Uterus (tissue), 4 donors: ENCODE results near the gene CDKAL1. TPM values are rescaled to one million over a fixed set of nuclear protein-coding genes. Genes with fewer than 3 reads are reported as not detected.

ENCODE experiments used
- DNase-seq, 2 donors: peaks; one replicate each; pipeline ENCODE4 v3.0.0-alpha.2; 2019 to 2020
- H3K27ac ChIP-seq, 2 donors: fragments of 200-600 bp; sonication (generic); 1 replicate in 1 of 2; 2 replicates in 1 of 2; pipeline ENCODE4 v1.5.1; 2016 to 2018
- H3K27me3 ChIP-seq, 2 donors: fragments of 200-600 bp; sonication (generic); one replicate each; pipeline ENCODE4 v1.5.1; 2018 to 2019; ENCODE audit warnings: control low read depth in 1 of 2
- H3K36me3 ChIP-seq, 2 donors: fragments of 200-600 bp; sonication (generic); one replicate each; pipeline ENCODE4 v1.5.1; 2019; ENCODE audit warnings: control low read depth in 1 of 2
- H3K4me1 ChIP-seq, 2 donors: fragments of 200-600 bp; sonication (generic); one replicate each; pipeline ENCODE4 v1.5.1; 2018 to 2019; ENCODE audit warnings: control low read depth in 1 of 2
- H3K4me3 ChIP-seq, 2 donors: fragments of 200-600 bp; sonication (generic); 1 replicate in 1 of 2; 2 replicates in 1 of 2; pipeline ENCODE4 v1.5.1; 2018 to 2019; ENCODE audit warnings: mild to moderate bottlenecking in 1 of 2
- H3K9me3 ChIP-seq, 2 donors: fragments of 200-600 bp; sonication (generic); one replicate each; pipeline ENCODE4 v1.5.1; 2019; ENCODE audit warnings: control low read depth in 1 of 2
- POLR2A ChIP-seq, 2 donors: fragments of 450-650 bp; IDR thresholded peaks; one replicate each; pipeline ENCODE4 v1.6.1; 2016; ENCODE audit warnings: antibody characterized with exemption in 2 of 2, mild to moderate bottlenecking in 1 of 2, moderate library complexity in 1 of 2
- intact Hi-C: fragments of 100-400 bp; cut with DNase I; formaldehyde crosslinking; loops from one replicate; pipeline ENCODE4 v1.15.1; 2023; ENCODE audit warnings: low total_unique reads
- total RNA-seq, 4 donors: library from RNA; depleted of rRNA in 3 of 4; stranded (reverse); fragments of >200 nt in 3 of 4; gene quantifications; one replicate each; pipeline versions ENCODE4 v1.1.0 to v1.2.4, GENCODE V29; 2014 to 2023
- TF ChIP-seq, protein P1 (sequence below), 4 experiments: fragments of 200-600 bp in 2 of 4; fragments of 450-650 bp in 2 of 4; sonication (generic) in 2 of 4; IDR thresholded peaks; one replicate each; pipeline ENCODE4 v1.5.1; 2016 to 2019; ENCODE audit warnings: antibody characterized with exemption in 4 of 4, mild to moderate bottlenecking in 2 of 4, moderate library complexity in 1 of 4
- donor health status: DM: yes; HTN: yes; CAD: no.

The CDKAL1 gene
- total RNA-seq, 4 donors from 2014 or later, result 5.0 to 51.7 (median 18.9) TPM

DNA sequence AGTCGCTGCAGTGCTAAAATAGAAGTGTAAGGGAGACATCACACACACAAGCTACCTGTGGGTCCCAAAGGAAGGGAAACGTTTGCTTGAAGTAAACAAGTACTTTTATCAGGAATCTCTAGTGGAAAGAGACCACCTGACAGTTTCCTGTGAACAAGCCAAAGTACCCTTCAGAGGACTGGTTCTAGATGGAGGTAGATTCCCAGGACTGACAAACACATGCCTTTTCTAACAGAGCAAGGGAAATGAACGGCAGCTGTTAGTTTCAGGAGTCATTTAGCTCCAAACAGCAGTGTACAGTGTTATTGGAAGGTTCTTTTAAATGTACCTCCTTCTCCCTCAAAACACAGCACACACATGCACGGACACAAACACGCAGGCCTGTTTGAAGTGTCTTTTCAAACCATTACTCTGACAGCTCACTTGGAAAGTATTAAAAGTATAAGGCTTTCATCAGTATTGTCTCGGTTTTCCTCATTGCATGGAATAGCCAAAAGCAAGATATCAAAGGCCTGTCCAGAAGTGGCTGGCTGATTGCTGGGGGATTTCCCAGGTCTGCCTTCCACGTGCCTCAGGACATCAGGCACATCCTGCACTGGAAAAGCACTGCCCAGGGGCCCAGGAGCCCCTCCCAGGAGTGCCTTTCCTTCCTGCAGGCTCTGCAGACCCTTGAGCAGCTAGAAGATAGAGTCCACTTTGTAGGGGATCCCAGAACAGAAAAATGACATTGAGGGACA lies 666.0 kb downstream of the CDKAL1 start:
- no peak overlapping the region for H3K27ac ChIP-seq
- no peaks in the 10 kb centered on the region for H3K27me3 ChIP-seq
- intact Hi-C loops, result no loop called here
- H3K4me3 ChIP-seq, result no peak overlapping the region
- H3K4me1 ChIP-seq, result no peaks in the 10 kb centered on the region
- DNase-seq, result no peak
- no peak for TF ChIP-seq POLR2A (IDR thresholded peaks at IDR 0.05)
- TF ChIP-seq, protein P1, sequence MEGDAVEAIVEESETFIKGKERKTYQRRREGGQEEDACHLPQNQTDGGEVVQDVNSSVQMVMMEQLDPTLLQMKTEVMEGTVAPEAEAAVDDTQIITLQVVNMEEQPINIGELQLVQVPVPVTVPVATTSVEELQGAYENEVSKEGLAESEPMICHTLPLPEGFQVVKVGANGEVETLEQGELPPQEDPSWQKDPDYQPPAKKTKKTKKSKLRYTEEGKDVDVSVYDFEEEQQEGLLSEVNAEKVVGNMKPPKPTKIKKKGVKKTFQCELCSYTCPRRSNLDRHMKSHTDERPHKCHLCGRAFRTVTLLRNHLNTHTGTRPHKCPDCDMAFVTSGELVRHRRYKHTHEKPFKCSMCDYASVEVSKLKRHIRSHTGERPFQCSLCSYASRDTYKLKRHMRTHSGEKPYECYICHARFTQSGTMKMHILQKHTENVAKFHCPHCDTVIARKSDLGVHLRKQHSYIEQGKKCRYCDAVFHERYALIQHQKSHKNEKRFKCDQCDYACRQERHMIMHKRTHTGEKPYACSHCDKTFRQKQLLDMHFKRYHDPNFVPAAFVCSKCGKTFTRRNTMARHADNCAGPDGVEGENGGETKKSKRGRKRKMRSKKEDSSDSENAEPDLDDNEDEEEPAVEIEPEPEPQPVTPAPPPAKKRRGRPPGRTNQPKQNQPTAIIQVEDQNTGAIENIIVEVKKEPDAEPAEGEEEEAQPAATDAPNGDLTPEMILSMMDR (IDR thresholded peaks at IDR 0.05), result no peak
- H3K36me3 ChIP-seq, result no peaks in the 10 kb centered on the region
- H3K9me3 ChIP-seq, result no peaks in the 10 kb centered on the region

DNA sequence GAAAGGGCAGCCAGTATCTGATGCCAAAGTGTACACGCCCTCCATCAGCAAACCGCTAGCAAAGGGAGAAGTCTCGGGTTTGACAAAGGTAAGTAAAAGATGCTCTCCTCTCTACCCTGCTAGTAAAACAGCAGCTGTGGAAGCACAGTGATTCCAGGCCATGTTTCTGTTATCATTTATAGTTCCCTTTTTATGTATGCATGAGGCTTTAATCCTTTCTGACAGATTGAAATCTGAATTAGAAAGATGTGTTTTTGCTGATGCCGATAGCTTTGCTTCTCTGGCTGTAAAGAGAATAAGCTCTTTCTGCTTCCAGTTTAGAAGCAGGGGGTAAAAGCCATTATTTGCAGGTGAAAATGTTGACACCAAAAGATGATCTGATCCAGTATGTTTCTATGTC lies 666.9 kb downstream of the CDKAL1 start:
- TF ChIP-seq POLR2A (IDR thresholded peaks at IDR 0.05), result no peak
- TF ChIP-seq, protein P1 (IDR thresholded peaks at IDR 0.05), result no peak
- H3K36me3 ChIP-seq, result no peaks in the 10 kb centered on the region
- no peak for DNase-seq
- intact Hi-C loops, result no loop called here
- no peak overlapping the region for H3K4me3 ChIP-seq
- H3K27me3 ChIP-seq, result no peaks in the 10 kb centered on the region
- no peaks in the 10 kb centered on the region for H3K4me1 ChIP-seq
- no peaks in the 10 kb centered on the region for H3K9me3 ChIP-seq
- H3K27ac ChIP-seq, result no peak overlapping the region

DNA sequence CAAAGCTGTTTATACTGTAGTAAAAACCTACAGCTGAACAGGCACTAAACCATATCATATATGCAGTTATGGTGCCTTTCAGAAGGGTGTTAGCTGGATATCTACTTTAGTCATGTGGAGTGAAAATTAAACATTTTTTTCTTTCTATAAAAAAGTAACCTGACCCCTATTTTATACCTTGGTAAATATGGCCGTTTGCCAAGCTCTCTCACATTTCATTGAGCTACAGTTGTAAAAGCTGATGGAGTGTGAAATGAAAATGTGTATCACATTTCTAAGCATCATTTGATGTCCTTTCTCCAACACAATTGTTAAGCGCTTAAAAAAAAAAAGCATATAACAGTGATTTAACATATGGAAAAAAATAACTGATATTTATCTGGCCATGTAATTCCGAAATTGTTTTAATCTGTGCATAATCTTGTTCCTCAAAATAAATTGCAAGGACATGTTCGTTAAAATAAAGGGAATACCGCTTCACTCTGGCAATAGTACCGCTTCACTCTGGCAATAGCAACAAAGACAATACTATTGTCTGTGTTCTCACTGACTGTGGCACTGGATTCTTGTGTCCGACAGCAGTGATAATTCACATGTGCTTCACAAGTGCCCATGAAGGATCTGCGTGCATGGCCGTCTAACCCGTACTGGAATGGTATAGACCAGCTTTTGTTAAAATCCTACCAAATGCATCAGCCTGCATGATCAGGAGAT lies 667.5 kb downstream of the CDKAL1 start:
- Histone ChIP-seq H3K4me1 (no peaks in the 10 kb centered on the region), H3K9me3 (no peaks in the 10 kb centered on the region), H3K27me3 (no peaks in the 10 kb centered on the region), H3K27ac (no peak overlapping the region), H3K36me3 (no peaks in the 10 kb centered on the region), H3K4me3 (no peak overlapping the region)
- no peak for DNase-seq
- intact Hi-C loops, result no loop called here
- TF ChIP-seq, protein P1 (IDR thresholded peaks at IDR 0.05), result no peak
- TF ChIP-seq POLR2A (IDR thresholded peaks at IDR 0.05), result no peak

DNA sequence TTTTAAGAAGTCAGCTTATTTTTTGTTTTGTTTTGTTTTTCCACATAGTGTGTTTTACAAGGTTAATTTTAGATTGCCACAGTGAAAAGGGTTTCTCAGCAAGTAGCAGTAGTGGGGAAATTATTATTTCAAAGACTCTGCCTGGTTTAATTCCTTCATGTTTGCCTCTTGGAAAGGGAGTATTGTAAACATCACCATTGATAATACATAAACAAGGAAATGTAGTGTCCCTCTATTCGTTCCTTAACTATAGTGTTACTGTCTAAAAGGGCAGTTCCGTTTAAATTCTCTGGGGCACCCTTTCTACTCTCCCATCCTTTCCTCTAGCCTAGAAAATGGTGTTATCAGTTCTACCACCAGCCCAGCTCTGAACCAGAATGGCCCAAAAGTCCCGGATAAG lies 668.3 kb downstream of the CDKAL1 start:
- no peak overlapping the region for H3K4me3 ChIP-seq
- DNase-seq, result no peak
- intact Hi-C loops, result no loop called here
- no peaks in the 10 kb centered on the region for H3K4me1 ChIP-seq
- H3K27ac ChIP-seq, result no peak overlapping the region
- no peaks in the 10 kb centered on the region for H3K36me3 ChIP-seq
- TF ChIP-seq, protein P1 (IDR thresholded peaks at IDR 0.05), result no peak
- TF ChIP-seq POLR2A (IDR thresholded peaks at IDR 0.05), result no peak
- H3K27me3 ChIP-seq, result no peaks in the 10 kb centered on the region
- H3K9me3 ChIP-seq, result no peaks in the 10 kb centered on the region

DNA sequence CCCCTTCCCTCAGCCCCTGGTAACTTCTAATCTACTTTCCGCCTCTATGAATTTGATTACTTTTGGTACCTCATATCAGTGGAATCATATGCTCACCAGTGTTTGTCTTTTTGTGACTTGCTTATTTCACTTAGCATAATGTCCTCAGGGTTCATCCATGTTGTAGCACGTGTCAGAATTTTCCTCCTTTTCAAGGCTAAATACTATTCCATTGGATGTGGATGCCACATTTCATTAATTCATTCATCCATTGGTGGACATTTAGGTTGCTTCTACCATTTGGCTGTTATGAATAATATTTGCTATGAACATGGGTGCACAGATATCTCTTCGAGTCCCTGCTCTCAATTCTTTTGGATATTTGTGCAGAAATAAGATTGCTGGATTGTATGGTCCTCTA lies 670.7 kb downstream of the CDKAL1 start:
- Histone ChIP-seq H3K9me3 (no peaks in the 10 kb centered on the region), H3K4me3 (no peak overlapping the region), H3K4me1 (no peaks in the 10 kb centered on the region), H3K36me3 (no peaks in the 10 kb centered on the region), H3K27me3 (no peaks in the 10 kb centered on the region), H3K27ac (no peak overlapping the region)
- no peak for TF ChIP-seq POLR2A (IDR thresholded peaks at IDR 0.05)
- TF ChIP-seq, protein P1 (IDR thresholded peaks at IDR 0.05), result no peak
- intact Hi-C loops, result no loop called here
- no peak for DNase-seq
